Neural cell (in vitro differentiated cells): ENCODE data around the gene FN1. TPM values are rescaled to one million over a fixed set of nuclear protein-coding genes. Genes with fewer than 3 reads are reported as not detected.

Experiments
- H2AFZ ChIP-seq: fragments of 200-600, 300-800 bp; sonication (generic), shearing (Covaris generic); 2 replicates; pipeline ENCODE4 v1.6.0; 2014; ENCODE audit warnings: low read depth, mild to moderate bottlenecking, antibody characterized with exemption, low read length, moderate library complexity
- H3F3A ChIP-seq: fragments of 200-600 bp; shearing (Covaris generic); 2 replicates; pipeline ENCODE4 v1.6.1; 2016; ENCODE audit warnings: mild to moderate bottlenecking, moderate library complexity, mixed read lengths, antibody characterized with exemption, low read length; ENCODE audit not compliant: insufficient read depth, poor library complexity, severe bottlenecking
- H3K27ac ChIP-seq: fragments of 200-600, 300-800 bp; sonication (generic), shearing (Covaris generic); 2 replicates; pipeline ENCODE4 v1.5.1; 2014; ENCODE audit warnings: mild to moderate bottlenecking, low read length, moderate library complexity
- H3K27me3 ChIP-seq: fragments of 300-800, 200-600 bp; sonication (generic), shearing (Covaris generic); 2 replicates; pipeline ENCODE4 v1.6.0; 2014; ENCODE audit warnings: mild to moderate bottlenecking, low read depth, low read length, moderate library complexity; ENCODE audit not compliant: insufficient read depth
- H3K36me3 ChIP-seq: fragments of 300-800, 200-600 bp; sonication (generic), shearing (Covaris generic); 2 replicates; pipeline ENCODE4 v1.5.1; 2014; ENCODE audit warnings: mild to moderate bottlenecking, antibody characterized with exemption, low read length, moderate library complexity; ENCODE audit not compliant: insufficient read depth
- H3K4me2 ChIP-seq: fragments of 300-800, 200-600 bp; sonication (generic), shearing (Covaris generic); 2 replicates; pipeline ENCODE4 v1.6.0; 2014; ENCODE audit warnings: mild to moderate bottlenecking, low read length
- H3K4me3 ChIP-seq: fragments of 300-800, 200-600 bp; sonication (generic), shearing (Covaris generic); 2 replicates; pipeline ENCODE4 v1.5.1; 2014; ENCODE audit warnings: mild to moderate bottlenecking, low read length, moderate library complexity
- H3K79me2 ChIP-seq: fragments of 200-600 bp; shearing (Covaris generic); replicated peaks from 2 replicates; pipeline ENCODE4 v1.6.0; 2014; ENCODE audit warnings: mild to moderate bottlenecking, low read length, moderate library complexity; ENCODE audit not compliant: insufficient read depth
- H3K9ac ChIP-seq: fragments of 300-800, 200-600 bp; sonication (generic), shearing (Covaris generic); 2 replicates; pipeline ENCODE4 v1.6.1; 2016; ENCODE audit warnings: mild to moderate bottlenecking, low read length, mixed read lengths
- H3K9me2 ChIP-seq: fragments of 200-600 bp; shearing (Covaris generic); 2 replicates; pipeline ENCODE4 v1.6.1; 2016; ENCODE audit warnings: mild to moderate bottlenecking, low read length, mixed read lengths; ENCODE audit not compliant: insufficient read depth
- H3K9me3 ChIP-seq: fragments of 200-600, 300-800 bp; sonication (generic), shearing (Covaris generic); 2 replicates; pipeline ENCODE4 v1.6.1; 2016; ENCODE audit warnings: mild to moderate bottlenecking, mixed run types, low read length, moderate library complexity, mixed read lengths
- H4K20me1 ChIP-seq: fragments of 200-600 bp; shearing (Covaris generic); 2 replicates; pipeline ENCODE4 v1.6.1; 2016; ENCODE audit warnings: mild to moderate bottlenecking, mixed run types; ENCODE audit not compliant: insufficient read depth
- CTCF ChIP-seq: fragments of 450-650 bp; IDR thresholded peaks from 2 replicates; pipeline ENCODE4 v1.5.1; 2014; ENCODE audit warnings: antibody characterized with exemption, mild to moderate bottlenecking, moderate library complexity; ENCODE audit not compliant: poor library complexity, severe bottlenecking
- EP300 ChIP-seq: fragments of 450-650 bp; conservative IDR thresholded peaks from 2 replicates; pipeline ENCODE4 v1.6.1; 2014; ENCODE audit warnings: antibody characterized with exemption, mild to moderate bottlenecking, moderate library complexity; ENCODE audit not compliant: poor library complexity, severe bottlenecking
- EZH2 ChIP-seq: fragments of 200-600, 300-800 bp; shearing (Covaris generic), sonication (generic); IDR thresholded peaks from 2 replicates; pipeline ENCODE4 v1.6.1; 2014; ENCODE audit warnings: antibody characterized with exemption, low read length, borderline replicate concordance, mild to moderate bottlenecking; ENCODE audit not compliant: insufficient read depth, poor library complexity, severe bottlenecking
- MXI1 ChIP-seq: fragments of 450-650 bp; conservative IDR thresholded peaks from 2 replicates; pipeline ENCODE4 v1.6.1; 2014; ENCODE audit warnings: antibody characterized with exemption, mild to moderate bottlenecking; ENCODE audit not compliant: poor library complexity, severe bottlenecking
- POLR2AphosphoS5 ChIP-seq: IDR thresholded peaks from 2 replicates; pipeline ENCODE4 v1.6.1; 2012
- RAD21 ChIP-seq: fragments of 450-650 bp; conservative IDR thresholded peaks from 2 replicates; pipeline ENCODE4 v1.6.1; 2014; ENCODE audit warnings: antibody characterized with exemption, mild to moderate bottlenecking, moderate library complexity
- REST ChIP-seq: IDR thresholded peaks from 2 replicates; pipeline ENCODE4 v1.6.1; 2012; ENCODE audit warnings: borderline replicate concordance
- SMC3 ChIP-seq: fragments of 450-650 bp; conservative IDR thresholded peaks from 2 replicates; pipeline ENCODE4 v1.6.1; 2014; ENCODE audit warnings: antibody characterized with exemption, mild to moderate bottlenecking, moderate library complexity; ENCODE audit not compliant: poor library complexity
- TAF1 ChIP-seq: IDR thresholded peaks from 2 replicates; pipeline ENCODE4 v1.6.1; 2012; ENCODE audit warnings: low read depth
- polyA plus RNA-seq: library from polyadenylated mRNA; depleted of rRNA; stranded (reverse); fragments of >200 nt; gene quantifications from 2 replicates; pipeline ENCODE4 v1.2.3, GENCODE V29; 2014

Gene FN1
- polyA plus RNA-seq, 1 donor from 2014 or later, result 0.93 TPM

GRCh38 chr2:215430528-215431187 lies 5.2 kb downstream of the FN1 start:
- H3K9me2 ChIP-seq, result no peaks in the 10 kb centered on the region
- no peaks in the 10 kb centered on the region for H3K9me3 ChIP-seq
- H2AFZ ChIP-seq, result no peak overlapping the region
- no peak overlapping the region for H3K4me2 ChIP-seq
- H3K36me3 ChIP-seq, result no peaks in the 10 kb centered on the region
- no peaks in the 10 kb centered on the region for H3F3A ChIP-seq
- no peak overlapping the region for H3K9ac ChIP-seq
- H4K20me1 ChIP-seq, result no peaks in the 10 kb centered on the region
- H3K27ac ChIP-seq, result no peak overlapping the region
- H3K27me3 ChIP-seq, result peaks cover 10% of the 10 kb centered on the region
- no peak for TF ChIP-seq CTCF
- no peak for TF ChIP-seq MXI1
- no peak for TF ChIP-seq SMC3
- TF ChIP-seq POLR2AphosphoS5, result no peak
- no peak for TF ChIP-seq RAD21
- TF ChIP-seq EP300, result no peak
- no peak for TF ChIP-seq REST
- TF ChIP-seq EZH2, result no peak
- TF ChIP-seq TAF1, result no peak
- H3K79me2 ChIP-seq, result no peaks in the 10 kb centered on the region
- no peak overlapping the region for H3K4me3 ChIP-seq

GRCh38 chr2:215429424-215429823 lies 6.4 kb downstream of the FN1 start:
- no peak overlapping the region for H3K4me2 ChIP-seq
- H3K4me3 ChIP-seq, result no peak overlapping the region
- no peaks in the 10 kb centered on the region for H3K79me2 ChIP-seq
- H3F3A ChIP-seq, result no peaks in the 10 kb centered on the region
- no peak overlapping the region for H3K9ac ChIP-seq
- no peaks in the 10 kb centered on the region for H3K9me2 ChIP-seq
- no peaks in the 10 kb centered on the region for H3K36me3 ChIP-seq
- H4K20me1 ChIP-seq, result no peaks in the 10 kb centered on the region
- TF ChIP-seq EZH2, result no peak
- no peak for TF ChIP-seq POLR2AphosphoS5
- TF ChIP-seq SMC3, result no peak
- no peak for TF ChIP-seq CTCF
- no peak for TF ChIP-seq MXI1
- TF ChIP-seq RAD21, result no peak
- TF ChIP-seq REST, result no peak
- TF ChIP-seq EP300, result no peak
- TF ChIP-seq TAF1, result no peak
- no peak overlapping the region for H3K27ac ChIP-seq
- no peaks in the 10 kb centered on the region for H3K9me3 ChIP-seq
- no peak overlapping the region for H2AFZ ChIP-seq
- H3K27me3 ChIP-seq, result no peaks in the 10 kb centered on the region
